Measurements from ENCODE around the gene TRIM44. TPM values are rescaled to one million over a fixed set of nuclear protein-coding genes. Genes with fewer than 3 reads are reported as not detected.

The TRIM44 gene
- polyA plus RNA-seq, 1 experiment: 62.0 TPM

DNA sequence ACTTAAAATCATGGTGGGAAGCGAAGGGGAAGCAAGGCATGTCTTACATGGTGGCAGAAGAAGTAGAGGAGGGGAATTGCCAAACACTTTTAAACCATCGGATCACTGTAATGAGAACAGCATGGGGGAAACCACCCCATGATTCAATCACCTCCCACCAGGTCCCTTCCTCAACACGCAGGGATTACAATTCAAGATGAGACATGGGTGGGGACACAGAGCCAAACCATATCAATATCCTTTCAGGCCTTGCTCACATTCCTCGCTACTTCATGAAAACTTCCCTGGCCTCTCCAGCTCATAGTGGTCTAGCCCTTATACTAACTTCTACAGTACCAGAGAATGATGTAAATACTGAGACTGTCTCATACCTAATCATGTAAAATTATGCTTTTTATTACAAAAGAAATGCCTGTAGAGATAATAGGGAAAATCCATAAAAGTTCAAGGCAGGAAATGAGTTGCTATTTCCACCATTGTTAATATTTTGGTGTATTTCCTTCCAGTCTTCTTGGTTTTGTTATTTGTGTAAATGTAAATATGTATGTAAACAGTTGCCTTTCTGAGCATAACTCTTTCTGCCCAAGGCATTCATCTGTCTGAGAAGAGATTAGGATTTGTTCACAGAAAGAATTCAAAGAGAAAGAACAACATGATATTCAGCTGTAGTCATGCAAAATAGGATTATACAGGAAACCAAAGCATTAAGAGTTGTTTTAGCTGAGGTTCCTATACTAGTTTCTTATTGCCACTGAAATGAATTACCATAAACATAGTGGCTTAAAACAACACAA, 177.0 kb downstream of the TRIM44 start:
- CTCF ChIA-PET: no interaction called here
- Histone ChIP-seq H3K36me3 (ENCODE audit: control insufficient read depth, insufficient read depth, low read length) (no peaks in the 10 kb centered on the region), H3K4me3 (ENCODE audit: low read depth, low read length) (no peak overlapping the region), H3K27me3 (ENCODE audit: control insufficient read depth, insufficient read depth, low read length) (peaks cover 7% of the 10 kb centered on the region; the same call in 1 of the 2 replicates)
- POLR2A ChIA-PET: no interaction called here
- TF ChIP-seq, protein P1, sequence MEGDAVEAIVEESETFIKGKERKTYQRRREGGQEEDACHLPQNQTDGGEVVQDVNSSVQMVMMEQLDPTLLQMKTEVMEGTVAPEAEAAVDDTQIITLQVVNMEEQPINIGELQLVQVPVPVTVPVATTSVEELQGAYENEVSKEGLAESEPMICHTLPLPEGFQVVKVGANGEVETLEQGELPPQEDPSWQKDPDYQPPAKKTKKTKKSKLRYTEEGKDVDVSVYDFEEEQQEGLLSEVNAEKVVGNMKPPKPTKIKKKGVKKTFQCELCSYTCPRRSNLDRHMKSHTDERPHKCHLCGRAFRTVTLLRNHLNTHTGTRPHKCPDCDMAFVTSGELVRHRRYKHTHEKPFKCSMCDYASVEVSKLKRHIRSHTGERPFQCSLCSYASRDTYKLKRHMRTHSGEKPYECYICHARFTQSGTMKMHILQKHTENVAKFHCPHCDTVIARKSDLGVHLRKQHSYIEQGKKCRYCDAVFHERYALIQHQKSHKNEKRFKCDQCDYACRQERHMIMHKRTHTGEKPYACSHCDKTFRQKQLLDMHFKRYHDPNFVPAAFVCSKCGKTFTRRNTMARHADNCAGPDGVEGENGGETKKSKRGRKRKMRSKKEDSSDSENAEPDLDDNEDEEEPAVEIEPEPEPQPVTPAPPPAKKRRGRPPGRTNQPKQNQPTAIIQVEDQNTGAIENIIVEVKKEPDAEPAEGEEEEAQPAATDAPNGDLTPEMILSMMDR (IDR thresholded peaks at IDR 0.05; ENCODE audit: insufficient read depth, low read depth, low read length): no peak
- DNase-seq (ENCODE audit: low read depth): no peak

DNA sequence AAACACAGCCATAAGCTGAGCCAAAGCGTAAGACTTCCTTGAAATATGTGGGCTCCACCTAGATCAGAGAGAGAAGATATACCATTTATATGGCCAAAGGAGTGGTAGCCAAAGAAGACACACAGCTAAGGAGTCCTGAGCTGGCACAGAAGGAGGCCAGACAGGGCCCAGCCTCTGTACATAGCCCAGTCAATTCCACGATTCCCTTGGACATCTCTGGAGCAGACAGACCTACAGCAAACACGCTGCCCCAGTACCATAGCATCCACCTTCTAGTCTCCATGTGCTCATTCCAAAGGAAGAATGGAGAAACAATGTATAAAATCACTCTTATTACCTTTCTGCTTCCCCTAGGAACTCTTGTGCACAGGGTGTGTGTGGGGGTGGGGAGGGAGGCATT, 179.2 kb downstream of the TRIM44 start:
- no peak for DNase-seq (ENCODE audit: low read depth)
- ChIA-PET CTCF (interaction anchor here (0.9 to 2.7 kb wide), 2 partner anchors 20 to 26 kb away, joined by 3 to 10 read pairs; no protein-coding TSS in a partner anchor), POLR2A (no interaction called here)

DNA sequence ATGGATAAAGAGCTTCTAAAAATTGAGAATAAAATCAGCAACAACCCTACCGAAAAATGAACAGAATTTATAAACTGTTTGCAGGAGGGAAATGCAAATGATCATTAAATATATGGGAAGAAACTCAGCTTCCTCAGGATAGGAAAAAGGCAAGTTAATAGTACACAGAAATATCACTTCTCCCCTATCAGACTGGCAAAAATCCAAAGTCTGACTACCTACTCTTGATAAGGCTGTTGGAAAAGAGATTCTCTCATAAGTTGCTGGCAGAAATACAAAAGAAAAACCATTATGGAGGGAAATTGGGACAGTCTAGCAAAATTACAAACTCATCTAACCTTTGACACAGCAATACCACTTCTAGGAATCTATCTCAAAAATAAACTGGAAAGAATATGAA, 180.4 kb downstream of the TRIM44 start:
- DNase-seq (ENCODE audit: low read depth): no peak
- ChIA-PET POLR2A (no interaction called here), CTCF (interaction anchor here (0.7 to 2.7 kb wide), 4 partner anchors 11 to 225 kb away, joined by 3 to 10 read pairs (median 4); no protein-coding TSS in a partner anchor)
- H3K36me3 ChIP-seq (ENCODE audit: control insufficient read depth, insufficient read depth, low read length): no peaks in the 10 kb centered on the region
- peaks cover 13% of the 10 kb centered on the region for H3K27me3 ChIP-seq (ENCODE audit: control insufficient read depth, insufficient read depth, low read length)
- H3K4me3 ChIP-seq (ENCODE audit: low read depth, low read length): no peak overlapping the region
- TF ChIP-seq, protein P1 (IDR thresholded peaks at IDR 0.05; ENCODE audit: insufficient read depth, low read depth, low read length): no peak

More for the DNA sequence above, 179.2 kb downstream of the TRIM44 start:
- peaks cover 11% of the 10 kb centered on the region for H3K27me3 ChIP-seq (ENCODE audit: control insufficient read depth, insufficient read depth, low read length)
- TF ChIP-seq, protein P1 (IDR thresholded peaks at IDR 0.05; ENCODE audit: insufficient read depth, low read depth, low read length): no peak
- no peak overlapping the region for H3K4me3 ChIP-seq (ENCODE audit: low read depth, low read length)
- no peaks in the 10 kb centered on the region for H3K36me3 ChIP-seq (ENCODE audit: control insufficient read depth, insufficient read depth, low read length)

DNA sequence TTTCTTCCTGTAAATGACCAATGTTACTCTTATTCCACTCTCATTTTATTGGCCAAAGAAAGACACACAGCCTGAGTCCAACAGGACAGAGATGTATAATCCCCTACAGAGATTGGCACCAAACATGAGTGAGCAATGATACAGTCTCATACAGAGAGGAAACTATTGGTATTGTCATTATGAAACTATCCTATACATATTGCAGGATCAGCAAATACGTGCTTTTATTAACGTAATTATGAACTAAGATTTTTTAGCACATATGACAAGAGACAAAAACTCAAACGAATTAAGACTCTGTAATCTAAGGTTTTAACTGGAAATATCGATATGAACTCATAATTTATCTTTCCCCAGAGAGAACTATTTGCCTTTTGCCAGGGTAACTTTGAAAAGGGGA, 182.0 kb downstream of the TRIM44 start:
- POLR2A ChIA-PET: no interaction called here
- TF ChIP-seq, protein P1 (IDR thresholded peaks at IDR 0.05; ENCODE audit: insufficient read depth, low read depth, low read length): no peak
- DNase-seq (ENCODE audit: low read depth): no peak
- Histone ChIP-seq H3K4me3 (ENCODE audit: low read depth, low read length) (no peak overlapping the region), H3K27me3 (ENCODE audit: control insufficient read depth, insufficient read depth, low read length) (peaks cover 16% of the 10 kb centered on the region), H3K36me3 (ENCODE audit: control insufficient read depth, insufficient read depth, low read length) (no peaks in the 10 kb centered on the region)
- CTCF ChIA-PET: no interaction called here

DNA sequence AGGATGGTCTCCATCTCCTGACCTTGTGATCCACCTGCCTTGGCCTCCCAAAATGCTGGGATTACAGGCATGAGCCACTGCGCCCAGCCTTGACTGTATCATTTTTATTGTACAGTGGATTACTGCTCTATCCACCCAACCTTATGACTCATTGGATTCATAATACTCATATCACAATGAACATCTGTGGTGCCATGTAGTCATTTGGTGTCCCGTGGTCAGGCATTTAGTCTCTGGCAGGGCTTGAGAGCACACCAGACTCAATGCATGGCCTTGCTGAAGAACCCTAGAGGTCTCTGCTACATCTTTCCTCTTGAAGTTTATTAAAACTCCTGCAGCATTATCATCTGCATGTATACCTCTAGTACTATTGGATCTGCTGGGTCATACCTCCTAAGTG, 183.3 kb downstream of the TRIM44 start:
- no peak overlapping the region for H3K4me3 ChIP-seq (ENCODE audit: low read depth, low read length)
- peaks cover 13% of the 10 kb centered on the region for H3K27me3 ChIP-seq (ENCODE audit: control insufficient read depth, insufficient read depth, low read length)
- no peaks in the 10 kb centered on the region for H3K36me3 ChIP-seq (ENCODE audit: control insufficient read depth, insufficient read depth, low read length)
- no peak for DNase-seq (ENCODE audit: low read depth)
- CTCF ChIA-PET: interaction anchor here (1.6 kb wide), 1 partner anchor 23 kb away, joined by 5 read pairs; no protein-coding TSS in a partner anchor
- POLR2A ChIA-PET: no interaction called here
- TF ChIP-seq, protein P1 (IDR thresholded peaks at IDR 0.05; ENCODE audit: insufficient read depth, low read depth, low read length): no peak
